SJCRH30 (cell line): ENCODE measurements around the gene TSHB. TPM values are rescaled to one million over a fixed set of nuclear protein-coding genes. Genes with fewer than 3 reads are reported as not detected.
"Not testable (repeated sequence)": the region's sequence is repeated elsewhere in the genome, so short reads cannot be mapped to it uniquely, and the experiment has no call there.

ENCODE experiments used
- DNase-seq, 2 experiments: peaks; one replicate each; pipeline ENCODE4 v3.0.0-alpha.2; 2015 to 2020
- H3K27ac ChIP-seq: fragments of 250-450 bp; sonication (Bioruptor Pico); 2 replicates; pipeline ENCODE4 v1.5.1; 2020; ENCODE audit warnings: mild to moderate bottlenecking, moderate library complexity
- H3K27me3 ChIP-seq: fragments of 250-450 bp; sonication (Bioruptor Pico); 2 replicates; pipeline ENCODE4 v1.5.1; 2020; ENCODE audit warnings: mild to moderate bottlenecking, moderate library complexity
- H3K36me3 ChIP-seq: fragments of 250-450 bp; sonication (Bioruptor Pico); 2 replicates; pipeline ENCODE4 v1.5.1; 2020; ENCODE audit warnings: mild to moderate bottlenecking, moderate library complexity
- H3K4me1 ChIP-seq: fragments of 250-450 bp; sonication (Bioruptor Pico); 2 replicates; pipeline ENCODE4 v1.5.1; 2020; ENCODE audit warnings: mild to moderate bottlenecking, moderate library complexity
- H3K4me3 ChIP-seq: fragments of 250-450 bp; sonication (Bioruptor Pico); 2 replicates; pipeline ENCODE4 v1.5.1; 2020; ENCODE audit warnings: mild to moderate bottlenecking, moderate library complexity
- H3K9me3 ChIP-seq: fragments of 250-450 bp; sonication (Bioruptor Pico); replicated peaks from 2 replicates; pipeline ENCODE4 v1.5.1; 2020; ENCODE audit warnings: mild to moderate bottlenecking, moderate library complexity
- total RNA-seq: library from RNA; depleted of rRNA; stranded (reverse); fragments of >200 nt; shearing (Covaris generic); gene quantifications from 2 replicates; pipeline ENCODE4 v1.2.3, GENCODE V29; 2014; rRNA removed

The TSHB gene
- total RNA-seq = not detected in 2 replicates

GRCh38 chr1:115029526-115029925 is at the start of gene TSHB:
TSS of gene TSHB (plus strand) at chr1:115029826. CDS start at chr1:115033363, 3,537 bp downstream.
- Histone ChIP-seq H3K27me3 (peaks cover 9% of the 10 kb centered on the region; the same call in 1 of the 2 replicates), H3K4me1 (no peaks in the 10 kb centered on the region), H3K36me3 (no peaks in the 10 kb centered on the region), H3K9me3 (no peaks in the 10 kb centered on the region), H3K27ac (no peak within 1 kb of the TSS), H3K4me3 (no peak within 1 kb of the TSS)
- no peak for DNase-seq

DNA sequence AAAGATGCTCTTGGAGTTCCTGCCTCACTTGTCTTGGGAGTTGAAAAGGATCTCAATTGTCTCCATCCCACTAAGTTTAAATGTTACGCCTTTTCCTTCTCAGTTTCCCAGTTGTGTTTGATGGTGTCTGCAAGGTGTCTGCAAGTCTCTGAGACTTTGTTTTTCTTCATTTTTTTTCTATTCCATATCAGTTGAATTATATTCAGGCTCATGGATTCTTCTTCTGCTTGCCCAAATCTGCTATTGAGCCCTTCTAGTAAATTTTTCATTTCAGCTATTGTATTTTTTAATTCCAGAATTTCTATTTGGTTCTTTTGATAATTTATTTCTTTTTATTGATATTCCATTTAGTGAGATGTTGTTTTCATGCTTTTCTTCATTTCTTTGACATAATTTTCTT is 47.4 kb upstream of the TSHB start:
- Histone ChIP-seq H3K27ac (no peak overlapping the region), H3K27me3 (no peaks in the 10 kb centered on the region), H3K9me3 (no peaks in the 10 kb centered on the region), H3K36me3 (no peaks in the 10 kb centered on the region), H3K4me3 (no peak overlapping the region), H3K4me1 (no peaks in the 10 kb centered on the region)
- DNase-seq = no peak

DNA sequence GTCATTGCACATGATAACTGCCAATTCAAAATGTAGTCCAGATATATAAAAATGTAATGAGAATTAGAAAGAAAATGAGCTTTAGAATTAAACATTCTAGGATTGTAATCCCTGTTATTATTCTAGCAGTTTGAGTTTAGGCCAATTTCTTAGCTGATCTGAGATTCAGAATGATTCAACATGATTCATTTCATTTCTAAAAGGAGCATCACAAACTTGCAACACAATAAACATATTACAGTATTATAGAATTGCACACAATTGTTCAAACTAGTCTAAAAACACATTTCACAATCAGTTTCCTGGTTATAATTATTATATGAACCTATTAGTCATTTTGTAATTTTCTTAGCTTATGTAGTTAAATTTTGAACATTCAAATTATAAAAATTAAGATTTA is 43.3 kb upstream of the TSHB start:
- no peak for DNase-seq
- Histone ChIP-seq H3K4me3 (no peak overlapping the region), H3K36me3 (no peaks in the 10 kb centered on the region), H3K27me3 (no peaks in the 10 kb centered on the region), H3K27ac (no peak overlapping the region), H3K9me3 (0 out of 2 replicates have a peak, but pooled peaks cover 2% of the 10 kb centered on the region), H3K4me1 (no peaks in the 10 kb centered on the region)

DNA sequence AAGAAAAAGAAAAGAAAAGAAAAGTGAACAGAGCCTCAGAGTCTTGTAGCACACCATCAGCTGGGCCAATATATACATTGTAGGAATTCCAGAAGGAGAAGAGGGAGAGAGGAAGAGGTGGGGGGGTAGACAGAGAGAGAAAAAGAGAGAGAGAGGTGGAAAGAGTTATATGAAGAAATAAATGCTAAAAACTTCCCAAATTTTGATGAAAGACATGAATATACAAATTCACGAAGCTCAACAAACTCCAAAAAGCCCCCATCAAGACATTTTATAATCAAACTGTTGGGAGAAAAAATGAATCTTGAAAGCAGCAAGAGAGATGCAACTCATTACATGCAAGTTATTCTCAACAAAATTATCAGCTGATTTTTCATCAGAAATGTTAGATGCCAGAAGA is 41.5 kb upstream of the TSHB start:
- Histone ChIP-seq H3K9me3 (0 out of 2 replicates have a peak, but pooled peaks cover 2% of the 10 kb centered on the region), H3K4me3 (no peak overlapping the region), H3K36me3 (no peaks in the 10 kb centered on the region), H3K27me3 (no peaks in the 10 kb centered on the region), H3K27ac (no peak overlapping the region), H3K4me1 (no peaks in the 10 kb centered on the region)
- no peak for DNase-seq

DNA sequence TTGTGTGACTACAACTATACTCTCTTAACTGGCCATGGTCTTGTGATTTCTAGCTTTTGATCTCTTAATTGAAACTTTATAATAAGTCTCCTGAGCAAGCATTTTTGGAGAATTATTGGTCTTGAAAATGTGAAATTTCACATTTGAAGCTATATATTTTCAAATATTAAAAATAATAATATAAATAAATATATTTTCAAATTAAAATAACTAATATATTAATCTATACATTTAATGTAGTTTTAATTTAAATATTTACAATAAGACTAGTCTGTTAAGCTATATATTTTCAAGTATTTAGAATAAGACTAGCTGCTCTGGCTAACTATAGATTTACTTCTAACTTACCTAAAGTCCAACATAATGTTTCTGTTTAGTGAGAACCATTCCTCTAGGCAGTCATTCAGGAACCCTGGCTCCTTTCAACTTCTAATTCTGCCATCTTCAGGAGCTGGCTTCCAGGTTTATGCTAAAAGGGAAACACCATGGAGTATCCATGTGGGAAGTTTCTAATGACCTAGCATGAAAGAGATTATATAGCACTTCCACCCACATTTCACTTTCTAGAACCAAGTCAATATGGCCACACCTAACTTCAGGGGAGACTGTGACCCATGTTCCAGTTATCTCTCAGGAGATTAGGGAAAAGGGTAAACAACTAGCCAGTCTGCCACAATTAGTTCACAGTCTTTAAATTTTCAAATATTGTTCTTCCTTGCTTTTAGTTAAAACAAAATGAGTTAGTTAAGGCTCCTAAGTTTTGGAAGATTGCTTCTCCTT is 31.9 kb upstream of the TSHB start:
- no peaks in the 10 kb centered on the region for H3K36me3 ChIP-seq
- no peak overlapping the region for H3K4me3 ChIP-seq
- no peak overlapping the region for H3K27ac ChIP-seq
- H3K9me3 ChIP-seq = no peaks in the 10 kb centered on the region; the same call in 1 of the 2 replicates
- H3K4me1 ChIP-seq = no peaks in the 10 kb centered on the region
- H3K27me3 ChIP-seq = 0 out of 2 replicates have a peak, but pooled peaks cover 3% of the 10 kb centered on the region
- no peak for DNase-seq

GRCh38 chr1:115006191-115006590 is 23.4 kb upstream of the TSHB start:
- no peak for DNase-seq
- no peaks in the 10 kb centered on the region for H3K36me3 ChIP-seq
- H3K4me1 ChIP-seq = no peaks in the 10 kb centered on the region
- no peak overlapping the region for H3K4me3 ChIP-seq
- no peaks in the 10 kb centered on the region for H3K9me3 ChIP-seq
- H3K27ac ChIP-seq = no peak overlapping the region
- H3K27me3 ChIP-seq = 0 out of 2 replicates have a peak, but pooled peaks cover 3% of the 10 kb centered on the region

DNA sequence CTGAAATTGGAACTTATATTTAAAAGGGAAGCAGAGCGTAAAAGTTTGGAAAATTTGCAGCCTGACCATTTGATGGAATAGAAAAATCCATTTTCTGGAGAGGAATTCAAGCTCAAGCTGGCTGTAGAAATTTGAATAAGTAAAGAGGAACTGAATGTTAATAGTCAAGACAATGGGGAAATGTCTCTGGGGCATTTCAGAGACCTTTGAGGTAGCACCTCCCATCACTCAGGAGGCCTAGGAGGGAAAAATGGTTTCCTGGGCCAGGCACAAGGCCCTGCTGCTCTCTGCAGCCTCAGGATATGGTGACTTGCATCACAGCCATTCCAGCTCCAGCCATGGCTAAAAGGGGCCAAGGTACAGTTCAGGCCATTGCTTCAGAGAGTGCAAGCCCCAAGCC is 17.6 kb upstream of the TSHB start:
- no peak overlapping the region for H3K27ac ChIP-seq
- no peaks in the 10 kb centered on the region for H3K27me3 ChIP-seq
- no peak overlapping the region for H3K4me3 ChIP-seq
- H3K9me3 ChIP-seq = no peaks in the 10 kb centered on the region
- H3K4me1 ChIP-seq = no peaks in the 10 kb centered on the region
- H3K36me3 ChIP-seq = no peaks in the 10 kb centered on the region
- no peak for DNase-seq

DNA sequence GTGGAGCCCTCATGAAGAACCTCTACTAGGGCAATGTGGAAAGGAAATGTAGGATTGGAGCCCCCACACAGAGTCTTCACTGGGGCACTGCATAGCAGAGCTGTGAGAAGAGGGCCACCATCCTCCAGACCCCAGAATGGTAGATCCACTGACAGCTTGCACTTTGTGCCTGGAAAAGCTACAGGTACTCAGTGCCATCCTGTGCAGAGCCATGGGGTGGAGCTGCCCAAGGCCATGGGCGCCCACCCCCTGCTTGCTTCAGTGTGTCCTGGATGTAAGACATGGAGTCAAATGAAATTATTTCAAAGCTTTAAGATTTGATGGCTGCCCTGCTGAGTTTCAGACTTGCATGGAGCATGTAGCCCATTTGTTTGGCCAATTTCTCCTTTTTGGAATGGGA is 17.2 kb upstream of the TSHB start:
- Histone ChIP-seq H3K27ac (no peak overlapping the region), H3K4me1 (no peaks in the 10 kb centered on the region)

GRCh38 chr1:115013792-115014191 is 15.8 kb upstream of the TSHB start:
- no peak overlapping the region for H3K4me3 ChIP-seq
- no peaks in the 10 kb centered on the region for H3K4me1 ChIP-seq
- DNase-seq = no peak
- H3K36me3 ChIP-seq = no peaks in the 10 kb centered on the region
- H3K27ac ChIP-seq = no peak overlapping the region
- H3K9me3 ChIP-seq = no peaks in the 10 kb centered on the region
- H3K27me3 ChIP-seq = no peaks in the 10 kb centered on the region

More for the DNA sequence above, 17.2 kb upstream of the TSHB start:
- Histone ChIP-seq H3K27me3 (no peaks in the 10 kb centered on the region), H3K4me3 (no peak overlapping the region), H3K9me3 (no peaks in the 10 kb centered on the region), H3K36me3 (no peaks in the 10 kb centered on the region)
- no peak for DNase-seq

- not testable (repeated sequence) for H3K4me1 ChIP-seq, H3K9me3 ChIP-seq, DNase-seq, H3K36me3 ChIP-seq, H3K27ac ChIP-seq, H3K4me3 ChIP-seq, H3K27me3 ChIP-seq
Observed at GRCh38 chr1:115019549-115019948, 10.1 kb upstream of the TSHB start.

DNA sequence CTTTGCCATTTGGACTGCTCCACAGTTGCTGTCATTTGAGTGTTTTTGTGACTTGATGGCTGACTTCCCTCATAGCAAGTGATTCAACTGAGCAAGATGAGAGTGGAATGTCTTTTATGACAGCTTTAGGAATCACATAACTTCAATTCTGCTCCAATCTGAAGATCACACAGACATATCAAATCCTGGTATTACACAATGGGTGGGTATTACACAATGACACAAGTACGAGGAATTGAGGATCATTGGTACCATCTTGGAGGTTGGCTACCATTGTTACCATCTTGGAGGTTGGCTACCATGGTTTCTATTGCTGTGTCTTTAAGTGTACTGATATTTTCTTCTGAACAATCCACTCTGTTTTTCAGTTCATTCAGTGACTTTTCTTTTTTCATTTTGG is 8.5 kb upstream of the TSHB start:
- no peak overlapping the region for H3K4me3 ChIP-seq

GRCh38 chr1:115023593-115023992 is 6.0 kb upstream of the TSHB start:
- Histone ChIP-seq H3K27ac (no peak overlapping the region), H3K9me3 (no peaks in the 10 kb centered on the region), H3K4me3 (no peak overlapping the region), H3K4me1 (no peaks in the 10 kb centered on the region), H3K27me3 (no peaks in the 10 kb centered on the region), H3K36me3 (no peaks in the 10 kb centered on the region)
- DNase-seq = no peak

More for the DNA sequence above, 8.5 kb upstream of the TSHB start:
- no peaks in the 10 kb centered on the region for H3K27me3 ChIP-seq
- DNase-seq = no peak
- H3K36me3 ChIP-seq = no peaks in the 10 kb centered on the region
- no peaks in the 10 kb centered on the region for H3K9me3 ChIP-seq
- no peak overlapping the region for H3K27ac ChIP-seq
- H3K4me1 ChIP-seq = no peaks in the 10 kb centered on the region

- Histone ChIP-seq H3K27me3 (peaks cover 9% of the 10 kb centered on the region; the same call in 1 of the 2 replicates), H3K36me3 (no peaks in the 10 kb centered on the region), H3K27ac (no peak overlapping the region), H3K9me3 (no peaks in the 10 kb centered on the region), H3K4me3 (no peak overlapping the region), H3K4me1 (no peaks in the 10 kb centered on the region)
- DNase-seq = no peak
Observed at GRCh38 chr1:115031595-115031994, 2.0 kb downstream of the TSHB start.

DNA sequence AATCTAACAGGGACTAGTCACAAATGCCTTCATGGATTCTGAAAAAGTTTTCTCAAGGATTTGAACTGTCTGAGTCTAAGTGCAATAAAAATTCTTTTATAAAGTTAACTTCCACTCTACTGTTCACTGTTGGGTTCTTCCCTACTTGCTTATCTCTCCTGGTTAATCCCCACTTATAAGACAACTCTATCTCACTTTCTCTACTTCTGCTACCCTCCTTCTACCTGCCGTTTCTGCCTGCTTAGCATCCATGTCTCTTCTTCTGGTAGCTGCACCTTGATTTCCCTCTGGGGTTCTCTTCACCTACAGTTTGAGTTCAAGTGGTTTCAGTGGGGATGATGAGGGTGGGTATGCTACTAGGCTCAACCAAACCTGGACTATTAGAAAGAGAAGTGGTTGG is 6.0 kb downstream of the TSHB start:
- Histone ChIP-seq H3K36me3 (no peaks in the 10 kb centered on the region), H3K27me3 (no peaks in the 10 kb centered on the region), H3K4me3 (no peak overlapping the region), H3K9me3 (no peaks in the 10 kb centered on the region), H3K27ac (no peak overlapping the region), H3K4me1 (no peaks in the 10 kb centered on the region)
- no peak for DNase-seq

DNA sequence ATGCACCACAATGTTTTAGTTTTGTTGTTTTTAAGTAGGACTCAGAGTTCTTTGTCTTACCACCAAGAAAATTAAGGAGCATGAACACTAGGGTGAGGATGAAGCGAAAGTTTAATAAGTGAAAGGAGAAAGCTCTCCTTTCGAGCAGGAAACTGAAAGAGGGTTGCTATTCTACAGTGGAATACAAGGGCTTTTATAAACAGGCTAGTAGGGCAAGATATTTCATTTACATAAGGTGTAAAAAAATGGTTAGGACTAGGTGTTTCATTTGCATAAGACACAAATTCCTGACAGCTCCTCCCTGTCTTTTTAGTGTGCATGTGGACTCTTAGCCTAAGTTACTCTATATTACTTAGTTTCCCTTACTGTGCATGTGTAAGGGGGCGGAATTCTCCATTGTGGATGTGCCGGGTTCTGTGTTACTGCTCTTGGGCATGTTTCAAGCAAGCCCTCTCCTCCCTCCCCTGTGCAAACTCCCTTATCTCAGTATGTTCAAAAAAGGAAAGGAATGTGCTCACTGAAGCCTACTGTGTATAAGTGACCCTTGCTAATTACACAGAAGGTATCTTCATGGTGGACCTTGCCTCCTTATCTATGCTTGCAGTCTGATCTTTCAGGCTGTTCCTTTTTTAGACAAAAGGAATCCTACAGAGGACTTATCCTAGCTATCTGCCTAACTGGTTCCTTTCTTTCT is 7.3 kb downstream of the TSHB start:
- H3K9me3 ChIP-seq = no peaks in the 10 kb centered on the region
- H3K4me1 ChIP-seq = no peaks in the 10 kb centered on the region
- H3K4me3 ChIP-seq = no peak overlapping the region
- no peak for DNase-seq
- H3K36me3 ChIP-seq = no peaks in the 10 kb centered on the region
- no peaks in the 10 kb centered on the region for H3K27me3 ChIP-seq
- H3K27ac ChIP-seq = no peak overlapping the region
